Psoas muscle (tissue), 8 donors: ENCODE results near the gene CLSTN2. TPM values are rescaled to one million over a fixed set of nuclear protein-coding genes. Genes with fewer than 3 reads are reported as not detected.

Source experiments
- ATAC-seq, 4 donors: fragments of 200-7000 bp; cut with Tn5 transposase; one replicate each; pipeline ENCODE4 v1.9.1; 2020; ENCODE audit warnings: moderate library complexity in 3 of 4, mild to moderate bottlenecking in 2 of 4
- DNase-seq, 2 donors: peaks; one replicate each; pipeline ENCODE4 v3.0.0-alpha.2; 2020
- H3K27ac ChIP-seq: fragments of 200-600 bp; one replicate; pipeline ENCODE4 v1.8.0; 2022
- H3K27me3 ChIP-seq, 3 donors: fragments of 200-600 bp in 1 of 3; one replicate each; pipeline versions ENCODE4 v1.6.1 to v1.8.0; 2013 to 2022; ENCODE audit warnings: low read length in 2 of 3, mild to moderate bottlenecking in 2 of 3, moderate library complexity in 1 of 3; ENCODE audit not compliant: insufficient read depth in 3 of 3
- H3K36me3 ChIP-seq, 2 donors: fragments of 200-600 bp in 1 of 2; one replicate each; pipeline versions ENCODE4 v1.6.1 to v1.8.0; 2013 to 2022; ENCODE audit warnings: low read depth in 1 of 2, mild to moderate bottlenecking in 1 of 2, moderate library complexity in 1 of 2; ENCODE audit not compliant: insufficient read depth in 1 of 2
- H3K4me1 ChIP-seq: fragments of 200-600 bp; one replicate; pipeline ENCODE4 v1.8.0; 2022
- H3K4me3 ChIP-seq: fragments of 200-600 bp; one replicate; pipeline ENCODE4 v1.8.0; 2022; ENCODE audit warnings: mild to moderate bottlenecking
- H3K9me3 ChIP-seq: fragments of 200-600 bp; one replicate; pipeline ENCODE4 v1.8.0; 2022
- WGBS, 3 donors: extraction: QIAGEN DNeasy Blood & Tissue Kit; methylation state at CpG; one replicate each; pipeline versions ENCODE4 v1.1.6 to v1.1.7; 2013; 5-methylcytosine and 5-hydroxymethylcytosine counted together
- intact Hi-C, 2 donors: fragments of 100-400 bp; cut with DNase I; formaldehyde crosslinking; loops; one replicate each; pipeline versions ENCODE4 v1.11.0 to v1.14.2; 2022
- polyA plus RNA-seq, 3 donors: library from polyadenylated mRNA; stranded (reverse); fragments of 200-250 nt; gene quantifications; one replicate each; pipeline ENCODE4 v1.2.3, GENCODE V29; 2013
- total RNA-seq, 4 donors: library from RNA; stranded (reverse); fragmentation: NEBNext Ultra II Directional in 2 of 4; extraction: Animal tissue kit (Norgen Biotek cat#: 25700) in 2 of 4; gene quantifications; one replicate each; pipeline versions ENCODE4 v1.2.1 to v1.2.4, GENCODE V29; 2021 to 2023
- TF ChIP-seq, protein P1 (sequence below): fragments of 200-600 bp; IDR thresholded peaks from one replicate; pipeline ENCODE4 v1.8.0; 2022; ENCODE audit warnings: antibody characterized with exemption
- donor health status: healthy with polysubstance abuse.
- donor health status: DM: no; HTN: no; CAD: no; lungs with moderate emphysema.
- donor health status: Bipolar disorder and iron deficiency.
- donor health status: healthy.
- donor health status: DM: yes; HTN: yes; CAD: no.
- donor health status: DM: no; HTN: no; CAD: no.
- donor health status: DM: no; HTN: no; CAD: no.
- donor health status: DM: yes; HTN: yes; CAD: no.

CLSTN2 gene
- total and polyA plus RNA-seq, 7 donors, result 0.24 to 5.0 (median 1.5) TPM

DNA sequence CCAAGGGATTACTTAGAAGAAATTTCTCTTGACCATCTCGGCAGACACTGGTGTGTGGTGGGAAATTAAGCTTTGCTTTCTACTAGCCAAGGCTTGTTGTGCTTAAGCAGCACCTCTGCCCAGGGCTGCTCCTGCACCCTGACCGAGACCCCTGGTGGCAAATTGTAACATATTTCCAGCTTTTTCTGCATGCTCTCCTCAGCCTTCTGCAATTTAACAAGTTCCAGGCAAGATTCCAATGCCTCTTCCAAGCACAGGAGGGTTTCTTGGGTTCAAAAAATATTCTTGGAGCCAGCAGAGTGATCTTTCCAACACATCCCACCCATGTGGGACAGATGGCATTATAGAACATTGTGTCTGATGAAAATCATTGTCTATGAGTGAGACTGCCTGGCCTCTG, 210.5 kb downstream of the CLSTN2 start:
- ATAC-seq (no peak), DNase-seq (no peak)
- Histone ChIP-seq H3K4me1 (no peaks in the 10 kb centered on the region), H3K9me3 (no peaks in the 10 kb centered on the region), H3K27me3 (no peaks in the 10 kb centered on the region), H3K27ac (no peak overlapping the region), H3K4me3 (no peak overlapping the region), H3K36me3 (no peaks in the 10 kb centered on the region)
- 70 to 80% (median 71%) methylated on average over 2 of the region's 2 CpGs for WGBS, 3 donors
- TF ChIP-seq, protein P1, sequence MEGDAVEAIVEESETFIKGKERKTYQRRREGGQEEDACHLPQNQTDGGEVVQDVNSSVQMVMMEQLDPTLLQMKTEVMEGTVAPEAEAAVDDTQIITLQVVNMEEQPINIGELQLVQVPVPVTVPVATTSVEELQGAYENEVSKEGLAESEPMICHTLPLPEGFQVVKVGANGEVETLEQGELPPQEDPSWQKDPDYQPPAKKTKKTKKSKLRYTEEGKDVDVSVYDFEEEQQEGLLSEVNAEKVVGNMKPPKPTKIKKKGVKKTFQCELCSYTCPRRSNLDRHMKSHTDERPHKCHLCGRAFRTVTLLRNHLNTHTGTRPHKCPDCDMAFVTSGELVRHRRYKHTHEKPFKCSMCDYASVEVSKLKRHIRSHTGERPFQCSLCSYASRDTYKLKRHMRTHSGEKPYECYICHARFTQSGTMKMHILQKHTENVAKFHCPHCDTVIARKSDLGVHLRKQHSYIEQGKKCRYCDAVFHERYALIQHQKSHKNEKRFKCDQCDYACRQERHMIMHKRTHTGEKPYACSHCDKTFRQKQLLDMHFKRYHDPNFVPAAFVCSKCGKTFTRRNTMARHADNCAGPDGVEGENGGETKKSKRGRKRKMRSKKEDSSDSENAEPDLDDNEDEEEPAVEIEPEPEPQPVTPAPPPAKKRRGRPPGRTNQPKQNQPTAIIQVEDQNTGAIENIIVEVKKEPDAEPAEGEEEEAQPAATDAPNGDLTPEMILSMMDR, result no peak
- intact Hi-C loops, result no loop called here

DNA sequence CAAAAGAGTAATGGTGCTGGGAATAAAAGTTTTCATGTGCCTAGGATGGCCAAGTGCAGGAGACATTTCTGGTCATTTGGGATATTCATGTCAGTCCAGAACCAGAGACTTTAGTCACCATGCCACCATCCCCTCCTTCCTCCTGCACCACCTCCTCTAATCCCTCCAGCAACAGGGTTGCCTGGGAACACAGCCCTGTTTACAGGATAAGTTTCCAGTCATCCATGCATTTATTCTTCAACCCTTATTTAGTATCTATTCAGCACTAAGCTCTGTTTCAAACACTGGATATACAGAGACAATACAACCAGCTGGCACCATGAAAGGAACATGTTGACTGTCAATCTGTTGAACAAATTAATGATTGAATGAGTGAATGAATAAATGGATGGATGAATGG, 211.7 kb downstream of the CLSTN2 start:
- DNase-seq, result no peak
- no peaks in the 10 kb centered on the region for H3K9me3 ChIP-seq
- no peaks in the 10 kb centered on the region for H3K4me1 ChIP-seq
- no peak overlapping the region for H3K27ac ChIP-seq
- intact Hi-C loops, result no loop called here
- H3K36me3 ChIP-seq, result no peaks in the 10 kb centered on the region
- no peak for ATAC-seq
- H3K27me3 ChIP-seq, result no peaks in the 10 kb centered on the region
- TF ChIP-seq, protein P1, result no peak
- H3K4me3 ChIP-seq, result no peak overlapping the region

DNA sequence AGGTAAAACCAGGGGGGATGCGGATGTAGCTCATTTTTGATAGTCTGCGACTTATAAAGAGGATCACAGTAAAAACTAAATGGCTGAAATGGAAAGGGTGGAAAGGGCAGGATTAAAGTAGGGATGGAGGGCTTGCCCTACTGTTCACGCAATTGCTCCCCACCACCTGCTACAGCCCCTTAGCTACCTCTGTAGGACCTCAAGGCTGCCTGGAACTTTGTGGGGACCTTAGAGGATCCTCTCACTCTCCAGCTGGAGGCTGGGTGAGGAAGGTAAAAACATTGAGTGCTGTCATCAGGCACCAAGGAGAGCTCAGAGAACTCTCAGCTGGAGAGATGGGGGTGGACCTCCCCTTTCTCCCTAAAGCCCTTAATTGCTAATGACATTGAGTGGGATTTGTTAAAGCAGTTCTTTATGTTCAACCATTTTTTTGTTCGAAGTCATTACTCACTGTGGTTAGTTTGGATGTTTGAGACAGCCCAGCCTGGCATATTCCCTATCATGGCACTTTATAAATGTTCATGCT, 213.0 kb downstream of the CLSTN2 start:
- Histone ChIP-seq H3K36me3 (no peaks in the 10 kb centered on the region), H3K9me3 (no peaks in the 10 kb centered on the region), H3K27ac (no peak overlapping the region), H3K4me1 (peaks cover 8% of the 10 kb centered on the region), H3K27me3 (no peaks in the 10 kb centered on the region), H3K4me3 (no peak overlapping the region)
- 94 to 95% (median 94%) methylated on average over 4 of the region's 4 CpGs for WGBS, 3 donors
- intact Hi-C loops, result no loop called here
- DNase-seq (no peak), ATAC-seq (no peak)
- TF ChIP-seq, protein P1, result no peak

DNA sequence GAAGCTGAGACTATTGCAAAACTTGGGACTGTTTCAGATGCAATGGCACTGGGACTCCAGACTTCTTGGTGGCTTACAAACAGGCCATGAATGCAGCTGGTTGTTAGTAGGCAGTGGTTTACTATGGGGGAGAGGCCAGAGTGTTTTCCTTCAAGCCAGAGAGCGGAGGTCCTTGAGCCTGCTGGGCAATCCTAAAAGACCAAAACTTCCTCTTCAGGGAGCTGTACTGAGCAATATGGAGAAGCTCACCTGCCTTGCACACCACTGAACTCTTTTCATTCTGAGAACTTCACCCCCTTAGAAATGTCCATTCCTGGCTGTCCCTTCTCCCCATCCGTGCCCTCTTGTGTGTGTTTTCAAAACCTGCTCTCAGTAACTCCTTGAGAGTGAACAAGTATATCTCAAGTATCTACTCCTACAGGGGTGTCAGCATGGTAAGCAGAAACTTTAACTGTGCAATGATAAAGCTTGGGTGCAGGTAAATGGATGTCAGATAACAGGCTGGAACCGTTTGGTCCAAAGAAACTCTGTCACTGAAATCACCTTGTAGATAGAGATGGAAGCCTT, 213.9 kb downstream of the CLSTN2 start:
- intact Hi-C loops, result no loop called here
- no peak for ATAC-seq
- no peaks in the 10 kb centered on the region for H3K27me3 ChIP-seq
- 90 to 93% (median 91%) methylated on average over 3 of the region's 3 CpGs for WGBS, 3 donors
- TF ChIP-seq, protein P1, result no peak
- no peaks in the 10 kb centered on the region for H3K9me3 ChIP-seq
- H3K4me3 ChIP-seq, result no peak overlapping the region
- no peak for DNase-seq
- H3K27ac ChIP-seq, result no peak overlapping the region
- no peaks in the 10 kb centered on the region for H3K36me3 ChIP-seq
- H3K4me1 ChIP-seq, result peaks cover 9% of the 10 kb centered on the region

DNA sequence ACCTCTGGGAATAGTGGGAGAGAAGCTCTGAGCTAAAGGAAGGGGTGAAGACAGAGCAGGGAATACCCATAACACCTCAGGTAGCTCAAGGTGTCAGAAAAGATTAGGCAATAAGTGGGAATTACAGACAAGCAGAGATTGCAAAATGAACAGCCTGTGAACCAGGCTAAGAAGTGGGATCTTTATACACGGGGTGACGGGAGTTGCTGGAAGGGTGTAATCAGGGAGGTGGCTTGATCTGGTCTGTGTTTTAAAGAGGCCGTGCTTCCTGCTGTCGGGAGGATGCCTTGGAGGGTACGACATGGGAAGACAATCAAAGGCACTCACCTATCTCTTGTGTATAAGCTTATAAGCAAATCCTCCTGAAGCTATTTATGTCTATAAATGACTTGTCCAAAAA, 216.3 kb downstream of the CLSTN2 start:
- ATAC-seq (no peak), DNase-seq (no peak)
- WGBS, 3 donors, result 79 to 81% (median 80%) methylated on average over 5 of the region's 5 CpGs
- TF ChIP-seq, protein P1, result no peak
- H3K27me3 ChIP-seq, result no peaks in the 10 kb centered on the region
- peaks cover 9% of the 10 kb centered on the region for H3K4me1 ChIP-seq
- intact Hi-C loops, result no loop called here
- no peak overlapping the region for H3K4me3 ChIP-seq
- no peaks in the 10 kb centered on the region for H3K36me3 ChIP-seq
- no peak overlapping the region for H3K27ac ChIP-seq
- no peaks in the 10 kb centered on the region for H3K9me3 ChIP-seq
